Calu3 (cell line): ENCODE results near the gene MTMR1. TPM values are rescaled to one million over a fixed set of nuclear protein-coding genes. Genes with fewer than 3 reads are reported as not detected.

Source experiments
- BruUV-seq: library from RNA; stranded (reverse); fragments of 400-500 nt; replicated peaks from 2 replicates; lab custom pipeline; 2021; lab: Mats Ljungman, UMichigan
- CTCF ChIA-PET: fragments of 300-600 bp; sonication (Branson Sonifier 250); formaldehyde crosslinking; loops from one replicate; lab custom pipeline; 2022; ENCODE audit warnings: antibody characterized with exemption; lab: Charles Lee
- DNase-seq: peaks from one replicate; pipeline ENCODE4 v3.0.0; 2022
- H3K27ac Mint-ChIP-seq: one replicate; pipeline ENCODE4 v1.8.0; 2022; ENCODE audit warnings: mixed read lengths; ENCODE audit not compliant: unreplicated experiment
- H3K27me3 Mint-ChIP-seq: one replicate; pipeline ENCODE4 v1.8.0; 2022; ENCODE audit warnings: mixed read lengths; ENCODE audit not compliant: unreplicated experiment
- H3K36me3 Mint-ChIP-seq: one replicate; pipeline ENCODE4 v1.8.0; 2022; ENCODE audit warnings: mild to moderate bottlenecking, moderate library complexity, mixed read lengths; ENCODE audit not compliant: insufficient read depth, unreplicated experiment
- H3K4me1 Mint-ChIP-seq: one replicate; pipeline ENCODE4 v1.8.0; 2022; ENCODE audit warnings: mild to moderate bottlenecking, low read depth, mixed read lengths; ENCODE audit not compliant: unreplicated experiment
- H3K4me3 Mint-ChIP-seq: one replicate; pipeline ENCODE4 v1.8.0; 2022; ENCODE audit warnings: mild to moderate bottlenecking, low read depth, moderate library complexity, mixed read lengths; ENCODE audit not compliant: unreplicated experiment
- H3K9me3 Mint-ChIP-seq: one replicate; pipeline ENCODE4 v1.8.0; 2022; ENCODE audit warnings: low read depth, mixed read lengths; ENCODE audit not compliant: unreplicated experiment
- intact Hi-C: fragments of 100-400 bp; cut with micrococcal nuclease; formaldehyde crosslinking; loops from one replicate; pipeline ENCODE4 v1.10.0; 2022; ENCODE audit not compliant: unreplicated experiment
- total RNA-seq: library from RNA; stranded (reverse); gene quantifications from 2 replicates; pipeline ENCODE4 v1.2.3, GENCODE V29; 2022
- TF ChIP-seq, protein P1 (sequence below): fragments of 200-600 bp; IDR thresholded peaks from one replicate; pipeline ENCODE4 v1.8.0; 2022; ENCODE audit warnings: antibody characterized with exemption; ENCODE audit not compliant: unreplicated experiment

Gene MTMR1
- total RNA-seq, 1 experiment from 2014 or later: 49.1 TPM

DNA sequence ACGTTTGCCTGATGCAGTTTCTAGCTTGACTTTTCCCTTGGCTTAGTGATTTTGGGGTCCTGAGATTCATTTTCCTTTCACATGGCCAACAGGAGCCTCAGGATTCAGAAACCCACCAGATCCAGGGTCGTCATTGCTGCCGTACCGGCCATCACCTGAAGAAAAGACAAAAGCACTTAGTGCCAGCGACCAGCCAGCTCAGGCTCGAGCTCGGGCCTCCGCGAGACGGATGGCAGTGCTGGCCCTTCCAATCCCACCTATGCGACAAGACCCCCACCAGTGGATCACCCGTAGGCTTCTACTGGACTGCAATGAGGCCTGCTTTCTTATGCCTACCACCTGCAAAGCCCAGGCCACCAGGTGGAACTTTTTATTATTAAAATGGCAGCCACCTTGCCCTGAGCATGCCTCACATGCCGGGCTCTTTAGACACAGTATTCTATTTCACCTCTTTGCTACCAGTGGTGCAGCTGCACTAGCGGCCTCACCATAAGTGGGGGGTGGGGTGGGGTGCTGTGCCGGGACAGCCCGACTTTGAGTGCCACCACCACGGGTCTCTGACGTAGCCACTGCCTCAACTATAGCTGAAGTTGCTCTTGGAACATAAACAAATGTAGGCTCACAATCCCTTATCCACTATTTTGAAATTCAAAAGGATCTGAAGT, 84.3 kb downstream of the MTMR1 start:
- no peaks in the 10 kb centered on the region for H3K27me3 Mint-ChIP-seq
- no peak for DNase-seq
- intact Hi-C loops: loop anchor here (10.0 kb wide), 1 partner anchor 207 kb away; the partner anchor contains the start of gene HMGB3
- no TSS peak for BruUV-seq
- TF ChIP-seq, protein P1, sequence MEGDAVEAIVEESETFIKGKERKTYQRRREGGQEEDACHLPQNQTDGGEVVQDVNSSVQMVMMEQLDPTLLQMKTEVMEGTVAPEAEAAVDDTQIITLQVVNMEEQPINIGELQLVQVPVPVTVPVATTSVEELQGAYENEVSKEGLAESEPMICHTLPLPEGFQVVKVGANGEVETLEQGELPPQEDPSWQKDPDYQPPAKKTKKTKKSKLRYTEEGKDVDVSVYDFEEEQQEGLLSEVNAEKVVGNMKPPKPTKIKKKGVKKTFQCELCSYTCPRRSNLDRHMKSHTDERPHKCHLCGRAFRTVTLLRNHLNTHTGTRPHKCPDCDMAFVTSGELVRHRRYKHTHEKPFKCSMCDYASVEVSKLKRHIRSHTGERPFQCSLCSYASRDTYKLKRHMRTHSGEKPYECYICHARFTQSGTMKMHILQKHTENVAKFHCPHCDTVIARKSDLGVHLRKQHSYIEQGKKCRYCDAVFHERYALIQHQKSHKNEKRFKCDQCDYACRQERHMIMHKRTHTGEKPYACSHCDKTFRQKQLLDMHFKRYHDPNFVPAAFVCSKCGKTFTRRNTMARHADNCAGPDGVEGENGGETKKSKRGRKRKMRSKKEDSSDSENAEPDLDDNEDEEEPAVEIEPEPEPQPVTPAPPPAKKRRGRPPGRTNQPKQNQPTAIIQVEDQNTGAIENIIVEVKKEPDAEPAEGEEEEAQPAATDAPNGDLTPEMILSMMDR: no peak
- no peaks in the 10 kb centered on the region for H3K36me3 Mint-ChIP-seq
- H3K4me3 Mint-ChIP-seq: no peak overlapping the region
- H3K27ac Mint-ChIP-seq: no peak overlapping the region
- no peaks in the 10 kb centered on the region for H3K4me1 Mint-ChIP-seq
- H3K9me3 Mint-ChIP-seq: no peaks in the 10 kb centered on the region
- CTCF ChIA-PET: no interaction called here

DNA sequence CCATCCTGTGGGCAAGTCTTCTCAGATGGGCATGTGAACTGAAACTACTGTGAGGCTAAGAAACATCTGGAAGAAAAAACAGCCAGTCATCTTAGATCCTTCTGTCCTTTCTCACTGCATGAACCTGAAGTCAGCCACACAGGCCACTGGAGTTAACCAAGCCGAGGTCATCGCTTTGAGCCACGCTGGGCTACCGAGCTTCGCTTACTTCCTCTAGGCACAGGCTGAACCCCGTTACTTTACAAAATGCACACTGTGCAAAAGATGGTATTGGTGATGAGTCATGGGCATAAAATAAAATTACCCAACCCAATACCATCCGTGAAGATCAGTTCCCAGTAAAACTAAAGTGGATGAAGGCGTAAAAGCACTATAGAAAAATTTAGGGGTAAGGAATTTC, 86.2 kb downstream of the MTMR1 start:
- intact Hi-C loops: loop anchor here (10.0 kb wide), 1 partner anchor 205 kb away; the partner anchor contains the start of gene HMGB3
- BruUV-seq: no TSS peak
- DNase-seq: no peak
- Mint-ChIP-seq H3K36me3 (no peaks in the 10 kb centered on the region), H3K27me3 (no peaks in the 10 kb centered on the region), H3K9me3 (no peaks in the 10 kb centered on the region), H3K4me3 (no peak overlapping the region), H3K4me1 (no peaks in the 10 kb centered on the region), H3K27ac (no peak overlapping the region)
- TF ChIP-seq, protein P1: no peak
- CTCF ChIA-PET: no interaction called here

DNA sequence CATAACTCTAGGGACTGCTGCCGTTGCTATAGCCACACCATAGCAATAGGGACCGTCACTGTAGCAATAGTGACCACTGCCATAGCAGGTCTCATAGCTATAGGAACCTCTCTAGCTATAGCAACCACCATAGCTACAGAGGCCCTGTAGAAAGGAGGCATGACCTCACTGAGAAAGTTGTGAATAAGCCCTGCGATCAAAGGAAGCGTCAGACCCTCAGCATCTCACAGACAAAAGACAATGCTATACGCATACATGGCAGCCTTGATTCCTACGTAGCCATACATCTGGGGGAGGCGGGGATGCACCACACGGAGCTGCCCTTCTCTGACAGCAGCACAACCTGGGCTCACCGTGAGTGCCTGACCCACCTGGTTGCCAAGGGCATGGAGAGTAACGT, 88.5 kb downstream of the MTMR1 start:
- no peaks in the 10 kb centered on the region for H3K9me3 Mint-ChIP-seq
- H3K36me3 Mint-ChIP-seq: no peaks in the 10 kb centered on the region
- TF ChIP-seq, protein P1: no peak
- no TSS peak for BruUV-seq
- CTCF ChIA-PET: no interaction called here
- DNase-seq: no peak
- no peaks in the 10 kb centered on the region for H3K4me1 Mint-ChIP-seq
- intact Hi-C loops: no loop called here
- no peak overlapping the region for H3K27ac Mint-ChIP-seq
- H3K27me3 Mint-ChIP-seq: no peaks in the 10 kb centered on the region
- H3K4me3 Mint-ChIP-seq: no peak overlapping the region

DNA sequence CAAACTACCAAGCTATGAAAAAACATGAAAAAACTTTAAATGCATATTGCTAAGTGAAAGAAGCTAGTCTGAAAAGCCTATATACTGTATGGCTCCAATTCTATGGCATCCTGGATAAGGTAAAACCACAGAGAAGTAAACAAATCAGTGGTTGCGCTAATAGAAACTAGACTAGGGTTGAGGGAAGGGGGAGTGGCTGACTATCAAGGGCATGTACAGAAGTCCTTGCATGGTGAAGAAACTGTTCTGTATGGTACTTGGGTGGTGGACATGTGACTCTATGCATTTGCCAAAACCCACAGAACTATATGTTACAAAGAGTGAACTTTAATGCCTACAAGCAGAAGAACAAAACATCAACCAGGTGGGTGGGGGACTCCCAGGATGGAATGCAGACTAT, 96.8 kb downstream of the MTMR1 start:
- CTCF ChIA-PET: interaction anchor here (0.5 kb wide), 1 partner anchor 184 kb away, joined by 5 read pairs; no protein-coding TSS in a partner anchor
- Mint-ChIP-seq H3K27ac (no peak overlapping the region), H3K4me1 (no peaks in the 10 kb centered on the region), H3K9me3 (no peaks in the 10 kb centered on the region), H3K4me3 (no peak overlapping the region), H3K27me3 (no peaks in the 10 kb centered on the region), H3K36me3 (no peaks in the 10 kb centered on the region)
- no peak for DNase-seq
- intact Hi-C loops: no loop called here
- no TSS peak for BruUV-seq
- TF ChIP-seq, protein P1: no peak
